D721Med (cell line): ENCODE results near the gene TTR.
A peak's percentile ranks its signal among the peaks of the same experiment; 100 is the strongest.

Source experiments
- DNase-seq: peaks from one replicate; pipeline ENCODE4 v3.0.0; 2011; ENCODE audit warnings: low spot score; ENCODE audit not compliant: insufficient read length
- FAIRE-seq: peaks from 2 replicates; lab custom pipeline; 2011; peaks lifted over from hg19 to GRCh38; lab: Jason Lieb, UNC
- TF ChIP-seq, protein P1 (sequence below): IDR thresholded peaks from 2 replicates; pipeline ENCODE4 v1.5.1; 2012; ENCODE audit warnings: mild to moderate bottlenecking, control low read depth; ENCODE audit not compliant: insufficient read depth; ENCODE audit errors: missing control alignments

The TTR gene

GRCh38 chr18:31578126-31578525 is 13.6 kb upstream of the TTR start:
- no peak for FAIRE-seq
- no peak for DNase-seq
- TF ChIP-seq, protein P1, sequence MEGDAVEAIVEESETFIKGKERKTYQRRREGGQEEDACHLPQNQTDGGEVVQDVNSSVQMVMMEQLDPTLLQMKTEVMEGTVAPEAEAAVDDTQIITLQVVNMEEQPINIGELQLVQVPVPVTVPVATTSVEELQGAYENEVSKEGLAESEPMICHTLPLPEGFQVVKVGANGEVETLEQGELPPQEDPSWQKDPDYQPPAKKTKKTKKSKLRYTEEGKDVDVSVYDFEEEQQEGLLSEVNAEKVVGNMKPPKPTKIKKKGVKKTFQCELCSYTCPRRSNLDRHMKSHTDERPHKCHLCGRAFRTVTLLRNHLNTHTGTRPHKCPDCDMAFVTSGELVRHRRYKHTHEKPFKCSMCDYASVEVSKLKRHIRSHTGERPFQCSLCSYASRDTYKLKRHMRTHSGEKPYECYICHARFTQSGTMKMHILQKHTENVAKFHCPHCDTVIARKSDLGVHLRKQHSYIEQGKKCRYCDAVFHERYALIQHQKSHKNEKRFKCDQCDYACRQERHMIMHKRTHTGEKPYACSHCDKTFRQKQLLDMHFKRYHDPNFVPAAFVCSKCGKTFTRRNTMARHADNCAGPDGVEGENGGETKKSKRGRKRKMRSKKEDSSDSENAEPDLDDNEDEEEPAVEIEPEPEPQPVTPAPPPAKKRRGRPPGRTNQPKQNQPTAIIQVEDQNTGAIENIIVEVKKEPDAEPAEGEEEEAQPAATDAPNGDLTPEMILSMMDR: no peak

DNA sequence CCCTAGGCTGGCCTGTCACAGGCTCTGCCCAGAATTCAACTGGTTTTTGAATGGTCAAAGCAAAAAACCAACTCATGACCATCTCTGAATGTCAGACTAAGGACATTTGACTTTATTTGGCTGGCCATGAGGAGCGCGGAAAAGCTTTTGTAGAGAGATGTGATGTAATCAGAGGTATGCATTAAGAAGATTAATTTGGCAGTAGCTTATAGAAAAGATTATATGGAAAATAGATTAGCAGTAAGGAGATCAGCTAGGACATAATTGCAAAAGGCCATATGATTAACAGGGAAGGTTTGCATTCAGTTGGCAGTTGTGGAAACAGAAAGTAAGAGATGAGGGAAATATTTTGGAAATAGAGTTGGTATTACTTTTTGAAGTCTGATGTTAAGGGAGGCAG is 12.3 kb upstream of the TTR start:
- TF ChIP-seq, protein P1: no peak
- FAIRE-seq (peak; percentile 99), DNase-seq (peak; percentile 54)

- FAIRE-seq (no peak), DNase-seq (no peak)
- TF ChIP-seq, protein P1: no peak
Observed at GRCh38 chr18:31581498-31582197, 10.0 kb upstream of the TTR start.

DNA sequence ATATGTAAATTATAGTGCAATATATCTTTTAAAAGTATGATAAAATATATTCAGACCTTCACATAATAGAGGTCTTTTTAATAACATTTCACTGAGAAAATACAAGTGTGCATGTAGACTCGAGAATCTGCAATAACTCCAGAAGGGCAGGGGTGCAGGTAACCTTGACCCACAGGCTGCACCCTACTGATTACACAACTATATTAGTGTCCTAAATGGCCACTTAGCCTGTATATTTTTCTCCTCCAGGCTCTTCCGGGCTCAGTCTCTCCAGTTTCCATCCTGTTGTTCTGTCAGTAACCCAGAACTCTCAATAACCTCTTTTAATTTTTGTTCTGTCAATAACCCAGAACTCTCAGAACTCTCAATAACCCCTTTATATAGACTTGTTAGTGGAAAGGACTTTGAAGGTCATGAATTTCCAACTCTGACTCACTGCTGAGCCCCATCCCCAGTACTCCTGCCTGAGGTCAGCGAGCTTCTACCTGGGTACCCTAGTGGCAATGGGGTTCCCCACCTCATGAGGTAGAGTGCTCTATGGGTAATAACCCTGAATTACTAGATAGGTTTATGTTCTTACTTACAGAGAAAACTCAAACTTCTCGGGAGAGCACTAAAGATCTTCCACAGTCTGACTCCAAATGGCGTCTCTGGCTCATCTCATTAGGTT is 8.4 kb upstream of the TTR start:
- DNase-seq: no peak
- TF ChIP-seq, protein P1: no peak
- FAIRE-seq: no peak

DNA sequence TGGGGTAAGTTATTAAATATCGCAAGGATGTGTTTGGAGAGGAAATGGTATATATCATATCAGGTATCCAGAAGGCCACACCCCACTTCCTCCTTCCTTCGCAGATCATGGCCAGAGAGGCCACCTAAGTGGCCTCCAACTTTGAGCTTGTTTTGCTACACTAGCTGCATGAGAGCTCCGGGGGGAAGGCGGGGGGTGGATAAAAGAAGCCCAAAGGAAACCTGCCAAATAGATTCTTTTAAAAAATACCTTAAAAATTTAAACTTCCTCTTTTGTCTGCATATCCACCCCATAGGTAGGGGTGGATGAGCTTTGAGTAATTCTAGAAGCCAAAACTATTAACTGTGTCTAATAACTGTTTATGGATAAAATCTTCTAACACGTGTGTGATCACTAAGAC is 5.7 kb upstream of the TTR start:
- no peak for DNase-seq
- TF ChIP-seq, protein P1: no peak
- FAIRE-seq: no peak

DNA sequence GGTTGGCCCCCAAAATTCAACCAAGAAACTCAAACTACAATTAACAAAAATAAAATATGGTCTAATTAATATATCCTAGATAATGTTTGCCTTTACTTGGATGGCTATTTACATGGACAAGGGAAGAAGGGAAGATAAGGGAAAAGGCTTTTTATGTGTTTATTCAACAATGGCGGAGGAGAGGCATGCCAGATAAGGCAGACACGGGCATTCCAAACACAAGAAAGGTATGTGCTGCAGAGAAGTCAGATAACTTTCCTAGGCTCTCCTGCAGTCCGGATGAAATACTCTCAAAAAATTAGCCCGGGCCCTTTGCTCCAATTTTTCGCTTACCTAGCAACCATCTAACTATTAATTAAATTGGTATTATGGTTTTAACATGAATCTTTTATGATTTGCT is 5.1 kb upstream of the TTR start:
- DNase-seq (no peak), FAIRE-seq (no peak)
- TF ChIP-seq, protein P1: no peak

DNA sequence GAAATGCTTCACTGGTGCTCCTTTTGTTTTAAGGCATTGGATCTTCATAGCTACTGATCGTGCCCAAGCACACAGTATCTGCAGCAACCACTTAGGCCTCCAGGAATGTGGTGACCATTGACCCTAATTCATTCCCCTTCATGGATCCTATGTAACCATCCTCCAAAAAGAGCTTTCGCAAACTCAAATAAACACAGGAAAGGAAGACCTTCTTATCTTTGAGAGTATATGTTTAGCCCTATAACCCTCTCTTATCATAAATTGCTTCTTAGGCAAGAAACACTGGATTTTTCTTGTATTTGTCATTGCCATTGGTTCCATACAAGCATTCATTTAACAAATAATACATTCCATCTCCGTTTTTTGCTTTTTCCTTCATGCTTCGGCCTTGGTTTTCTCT is 4.1 kb upstream of the TTR start:
- DNase-seq: no peak
- FAIRE-seq: no peak
- TF ChIP-seq, protein P1: no peak
